HG02759 (cell line): ENCODE results near the gene TM4SF1.
"Not testable (repeated sequence)": the region's sequence is repeated elsewhere in the genome, so short reads cannot be mapped to it uniquely, and the experiment has no call there.

Experiments used
- ATAC-seq: cut with Tn5 transposase; IDR thresholded peaks from one replicate; pipeline ENCODE4 v1.9.1; 2021; ENCODE audit warnings: mild to moderate bottlenecking, moderate library complexity; ENCODE audit not compliant: unreplicated experiment

TM4SF1 gene

DNA sequence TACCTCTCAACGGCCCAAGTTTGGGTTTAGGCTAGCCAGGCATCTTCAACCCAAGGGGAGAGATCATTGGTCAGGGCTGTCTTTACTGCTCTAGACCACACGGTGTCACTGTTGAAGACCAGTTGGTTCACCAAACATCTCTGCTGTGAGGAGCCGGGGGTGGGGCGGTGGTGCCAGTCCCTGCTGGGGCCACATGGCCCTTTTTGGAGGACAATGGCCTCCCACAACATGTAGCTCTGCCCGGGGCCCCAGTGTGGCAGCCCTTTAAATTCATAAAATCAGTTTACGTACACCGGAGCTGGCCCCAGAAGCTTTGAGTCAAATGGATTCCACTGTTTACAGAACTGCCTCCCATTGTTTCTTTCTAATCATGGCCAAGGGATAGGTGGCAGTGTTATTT is 24.9 kb downstream of the TM4SF1 start:
- ATAC-seq: peak; percentile 97

DNA sequence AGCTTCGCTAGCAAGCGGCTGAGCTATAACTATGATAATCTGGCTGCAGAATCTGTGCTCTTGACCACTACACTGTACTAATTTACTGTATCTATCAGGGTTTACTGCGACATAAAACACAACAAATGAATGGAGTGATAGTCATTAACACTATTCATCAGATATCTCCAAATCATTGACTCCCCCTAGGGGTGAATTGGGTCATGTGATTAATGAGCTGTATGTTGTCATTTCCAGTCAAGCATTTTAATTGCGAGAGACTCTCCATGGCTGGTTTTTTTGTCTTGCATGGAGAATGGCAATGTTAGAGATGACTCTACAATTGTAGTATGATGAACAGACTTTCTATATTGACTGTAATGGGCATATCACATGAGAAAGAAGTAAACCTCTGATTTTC is 33.5 kb downstream of the TM4SF1 start:
- no peak for ATAC-seq

DNA sequence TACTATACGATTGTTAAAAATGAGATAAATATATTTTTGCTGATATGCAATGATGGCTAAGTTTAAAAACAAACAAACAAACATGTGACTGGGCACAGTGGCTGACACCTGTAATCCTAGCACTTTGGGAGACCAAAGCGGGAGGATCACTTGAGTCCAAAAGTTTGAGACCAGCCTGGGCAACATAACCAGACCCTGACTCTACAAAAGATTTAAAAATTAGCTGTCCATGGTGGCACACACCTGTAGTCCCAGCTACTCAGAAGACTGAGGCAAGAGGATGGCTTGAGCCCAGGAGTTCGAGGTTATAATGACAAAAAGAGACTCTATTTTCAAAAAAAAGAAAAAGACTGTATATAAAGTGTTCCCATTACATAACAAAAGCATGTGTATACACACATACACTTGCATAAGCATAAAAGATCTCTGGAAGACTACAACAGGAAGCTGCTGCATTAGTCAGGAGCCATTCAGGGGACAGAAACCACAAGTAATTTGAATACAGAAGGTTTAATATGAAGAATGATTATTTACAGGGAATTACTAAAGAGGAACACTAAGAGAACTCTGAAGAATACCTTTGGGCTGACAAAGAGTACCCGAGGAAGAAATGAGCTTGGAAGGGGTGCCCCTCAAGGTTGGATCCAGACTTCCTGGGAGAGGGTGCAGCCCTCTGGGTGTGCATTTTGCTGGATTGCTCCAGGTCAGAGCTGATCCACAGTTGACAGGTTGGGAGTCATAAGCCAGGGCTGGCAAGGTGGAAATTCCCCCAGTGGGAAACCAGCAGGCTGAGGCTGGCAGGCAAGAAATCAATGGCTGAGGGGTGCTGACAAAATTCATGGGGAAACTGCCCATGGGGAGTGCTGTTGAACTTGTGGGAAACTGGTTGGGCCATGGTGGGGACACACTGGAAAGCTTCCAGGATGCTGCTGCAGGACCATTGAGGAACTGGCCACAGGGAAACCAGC is 34.8 kb downstream of the TM4SF1 start:
- no peak for ATAC-seq

DNA sequence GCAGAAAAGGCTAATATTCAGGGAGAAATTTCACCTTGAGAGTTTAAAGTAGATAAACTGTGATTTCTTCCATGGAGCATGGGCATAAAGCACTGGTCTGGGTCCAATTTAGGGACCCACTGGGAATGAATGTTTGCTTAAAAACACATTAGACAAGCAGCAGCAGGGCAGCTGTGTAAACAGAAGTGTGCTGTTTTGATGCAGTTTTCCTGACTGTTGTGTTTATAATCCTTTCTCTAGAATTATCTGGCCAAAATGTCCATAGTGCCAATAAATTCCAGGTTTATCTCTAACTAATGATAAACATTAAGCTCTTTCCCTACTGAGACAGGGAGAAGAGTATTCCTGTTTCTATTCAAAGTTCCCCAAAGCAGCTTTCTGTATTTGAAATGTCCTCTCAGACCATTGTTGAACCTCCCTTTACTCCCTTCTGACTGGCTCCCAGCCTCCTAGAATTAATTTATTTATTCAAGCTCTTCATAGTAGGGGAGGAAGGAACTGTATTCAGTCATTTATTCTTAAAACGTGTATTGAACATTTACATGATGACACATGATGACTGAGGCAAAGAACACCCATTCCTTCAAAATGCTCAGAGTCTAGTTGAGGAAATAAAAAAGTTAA is 37.0 kb downstream of the TM4SF1 start:
- no peak for ATAC-seq

DNA sequence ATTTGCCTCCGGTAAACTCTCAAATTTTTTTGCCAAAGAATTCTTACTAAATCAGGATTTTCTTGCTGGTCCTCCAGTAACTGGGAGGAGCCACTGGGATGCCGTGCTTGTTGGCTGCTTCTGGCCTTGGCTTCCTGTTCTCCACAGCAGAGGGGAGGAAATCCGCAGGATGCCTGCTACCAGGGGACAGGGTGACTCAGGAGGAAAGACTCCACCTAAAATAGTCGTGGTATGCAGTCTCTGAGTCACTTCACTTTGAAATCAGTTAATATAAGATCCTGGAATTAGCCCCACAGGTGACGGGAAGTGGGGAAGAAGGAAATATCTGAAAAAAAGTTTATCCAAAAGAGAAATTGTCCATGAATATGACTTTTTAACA is 37.5 kb downstream of the TM4SF1 start:
- no peak for ATAC-seq

DNA sequence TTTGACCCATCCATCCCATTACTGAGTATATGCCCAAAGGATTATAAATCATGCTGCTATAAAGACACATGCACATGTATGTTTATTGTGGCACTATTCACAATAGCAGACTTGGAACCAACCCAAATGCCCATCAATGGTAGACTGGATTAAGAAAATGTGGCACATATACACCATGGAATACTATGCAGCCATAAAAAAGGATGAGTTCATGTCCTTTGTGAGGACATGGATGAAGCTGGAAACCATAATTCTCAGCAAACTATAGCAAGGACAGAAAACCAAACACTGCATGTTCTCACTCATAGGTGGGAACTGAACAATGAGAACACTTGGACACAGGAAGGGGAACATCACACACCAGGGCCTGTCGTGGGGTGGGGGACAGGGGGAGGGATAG is 40.0 kb downstream of the TM4SF1 start:
- ATAC-seq: not testable (repeated sequence)

DNA sequence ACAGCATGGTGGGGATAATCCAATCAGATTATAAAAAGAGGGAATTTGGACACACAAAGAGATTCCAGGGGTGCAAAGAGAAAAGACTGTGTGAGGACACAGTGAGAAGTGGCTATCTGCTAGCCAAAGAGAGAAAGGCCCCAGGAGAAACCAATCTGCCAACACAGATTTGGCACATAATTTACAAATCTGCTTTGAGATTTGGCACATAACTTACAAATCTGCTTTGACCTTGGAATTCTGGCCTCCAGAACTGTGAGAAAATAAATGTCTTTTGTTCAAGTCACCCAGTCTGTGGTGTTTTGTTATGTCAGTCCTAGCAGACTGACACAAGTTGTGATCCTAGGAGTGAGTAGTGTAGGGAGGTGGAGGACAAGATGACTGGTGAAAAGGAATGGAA is 40.5 kb downstream of the TM4SF1 start:
- no peak for ATAC-seq

DNA sequence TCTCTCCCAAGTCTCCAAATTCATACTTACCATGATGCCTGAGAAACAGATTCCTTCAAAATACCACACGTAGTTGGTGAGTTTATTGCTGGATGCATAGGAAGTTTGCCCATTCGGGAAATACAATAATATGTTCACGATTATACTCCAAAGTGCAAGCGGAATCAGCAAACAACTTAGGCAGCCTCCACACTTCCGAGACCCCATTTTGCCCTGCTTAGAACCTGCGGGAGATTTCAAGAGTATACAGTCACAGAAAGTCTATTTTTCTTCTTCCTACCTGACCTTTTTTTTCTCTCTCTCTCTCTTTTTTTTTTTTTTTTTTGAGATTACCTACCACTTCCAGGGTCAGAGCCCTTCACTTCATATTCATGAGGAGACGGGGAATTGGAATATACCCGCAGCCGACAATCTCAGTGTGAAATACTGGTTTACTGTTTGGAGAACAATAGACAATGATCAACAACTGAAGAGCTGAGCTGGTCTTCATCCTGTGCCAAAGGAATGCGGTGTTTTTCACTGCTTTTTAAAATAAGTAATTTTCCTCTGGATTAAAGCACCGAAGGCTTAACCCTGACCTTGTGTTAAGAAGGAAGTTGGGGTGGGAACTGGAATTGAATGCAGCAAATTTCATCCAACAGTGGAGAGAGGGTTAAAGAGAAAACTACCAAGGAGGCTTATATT is 44.1 kb downstream of the TM4SF1 start, which contains the start of gene TM4SF18:
Gene TM4SF18, minus strand, starts transcription at position 461 of the 684 bp plus-strand sequence. Its CDS starts 254 bp downstream, at position 207.
- no peak for ATAC-seq

DNA sequence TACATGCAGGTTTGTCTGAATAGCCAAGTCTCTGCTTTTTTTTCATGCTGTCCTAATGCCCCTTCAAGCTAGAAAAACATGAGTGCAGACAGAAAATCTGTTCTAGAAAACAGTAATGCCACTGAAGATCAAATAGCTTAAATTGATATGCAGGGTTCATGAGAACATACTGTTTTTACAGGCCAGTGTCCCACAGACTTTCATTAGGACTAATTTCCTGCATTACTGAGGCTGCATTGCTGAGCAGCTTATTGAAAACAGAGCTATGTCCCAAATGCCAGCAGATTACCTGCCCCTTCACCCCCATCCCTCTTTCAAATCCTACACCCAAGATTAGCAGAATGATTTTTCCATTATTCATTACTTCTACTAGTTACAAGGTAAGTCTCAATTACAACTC is 44.7 kb downstream of the TM4SF1 start:
- ATAC-seq: no peak

DNA sequence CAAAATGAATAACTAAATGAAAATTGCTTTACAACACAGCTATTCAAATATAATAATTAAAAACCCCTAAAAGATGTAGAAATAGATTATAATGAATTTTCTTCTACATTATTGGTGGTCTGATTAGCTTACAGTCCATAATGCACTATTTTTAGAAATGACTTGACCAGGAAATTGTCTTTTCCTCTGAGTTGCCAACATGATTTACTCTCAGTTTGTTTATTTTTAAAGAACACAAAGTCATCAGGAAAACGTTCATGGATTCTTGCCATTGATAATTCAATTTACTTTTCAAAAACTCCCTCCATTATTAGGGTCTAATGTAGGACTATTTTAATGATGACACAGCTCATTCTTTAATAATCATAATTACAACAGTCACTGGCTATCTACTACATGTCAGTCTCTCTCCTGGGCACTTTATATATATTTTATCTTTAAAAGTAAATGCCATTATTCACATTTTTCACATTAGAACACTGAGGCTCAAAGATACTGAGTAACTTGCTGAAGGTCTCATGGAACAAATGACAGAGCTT is 45.2 kb downstream of the TM4SF1 start:
- ATAC-seq: no peak

DNA sequence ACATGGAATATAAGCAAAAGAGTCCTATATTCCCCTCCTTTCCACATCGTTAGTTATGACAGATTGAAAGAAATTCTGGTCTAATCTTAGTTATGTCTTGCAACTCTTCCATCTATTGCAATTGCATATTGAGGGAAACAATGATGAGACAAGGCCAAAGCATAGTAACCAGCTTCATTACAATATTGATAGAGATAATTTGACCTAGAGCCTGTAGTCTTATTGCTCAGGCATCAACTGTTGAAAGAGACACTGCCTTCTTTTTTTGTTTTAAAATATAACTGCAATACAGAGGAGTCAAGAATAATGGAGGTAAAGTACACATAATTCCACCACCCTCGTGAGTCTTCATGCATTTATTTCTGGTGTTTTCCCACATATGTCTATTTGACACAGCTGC is 46.1 kb downstream of the TM4SF1 start:
- ATAC-seq: no peak

DNA sequence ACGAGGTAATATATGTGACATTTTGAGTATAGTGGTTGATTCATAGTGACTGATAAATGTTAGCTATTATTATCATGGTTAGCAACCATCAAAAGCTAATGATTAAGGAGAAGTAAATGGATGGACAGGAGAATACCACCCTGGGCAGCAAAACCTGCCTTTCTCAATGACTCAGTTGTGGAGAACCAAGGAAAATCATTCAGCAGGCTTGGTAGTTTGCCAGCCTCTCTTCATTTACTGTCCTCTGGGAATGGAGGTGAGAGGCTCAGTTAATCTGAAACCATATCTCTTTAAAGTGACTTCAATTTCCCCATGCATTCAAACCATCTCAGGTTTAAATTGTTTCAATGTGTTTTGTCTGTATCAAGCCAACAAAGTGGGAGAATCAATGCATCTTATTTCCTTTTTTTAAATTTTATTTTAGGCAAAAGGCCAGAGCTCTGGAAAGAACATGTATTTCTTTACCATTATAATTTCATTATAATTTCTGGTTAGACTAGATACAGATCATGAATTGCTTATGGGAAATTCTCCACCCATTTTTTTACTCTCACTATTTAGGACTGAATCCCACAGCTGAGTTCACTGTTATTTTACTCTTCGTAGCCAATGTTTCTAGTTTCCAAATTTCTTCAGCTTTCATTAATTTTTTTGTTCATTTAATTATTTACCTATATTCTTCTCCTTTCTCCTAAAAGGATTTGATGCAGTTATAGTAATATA is 46.7 kb downstream of the TM4SF1 start:
- ATAC-seq: no peak

DNA sequence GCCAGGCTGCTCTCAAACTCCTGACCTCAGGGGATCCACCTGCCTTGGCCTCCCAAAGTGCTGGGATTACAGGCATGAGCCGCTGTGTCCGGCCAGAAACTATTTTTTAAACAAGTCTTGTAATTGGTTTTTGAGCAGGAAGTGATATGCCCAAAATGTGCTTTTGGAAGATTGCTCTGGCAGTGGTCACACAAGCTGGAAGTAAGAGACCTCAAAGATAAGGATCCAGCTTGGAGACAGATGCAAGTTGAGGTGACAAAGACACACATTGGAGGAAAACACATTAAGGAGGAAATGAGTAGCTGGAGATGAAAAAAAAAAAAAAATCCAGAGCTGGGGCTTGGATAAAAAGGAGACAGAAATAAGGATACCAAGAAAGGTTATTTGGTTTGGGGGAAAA is 50.3 kb downstream of the TM4SF1 start:
- no peak for ATAC-seq

DNA sequence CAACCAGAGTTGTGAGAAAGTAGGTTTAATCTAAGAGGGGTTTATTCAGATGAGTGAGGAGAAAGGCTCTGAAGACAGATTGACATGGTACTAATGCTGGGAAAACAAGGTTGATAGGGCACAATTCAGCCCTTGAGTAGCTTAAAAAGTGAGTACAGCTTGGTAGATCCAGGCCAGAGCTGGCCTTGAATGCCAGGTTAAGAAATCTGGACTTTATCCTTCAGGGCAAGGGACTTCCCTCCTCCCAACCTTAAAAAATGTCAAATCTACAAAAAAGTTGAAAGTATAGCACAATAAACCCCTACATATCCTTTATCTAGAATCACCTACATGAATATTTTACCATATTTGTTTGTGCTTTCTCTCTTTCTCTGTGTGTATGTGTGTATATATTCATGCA is 51.9 kb downstream of the TM4SF1 start:
- no peak for ATAC-seq

DNA sequence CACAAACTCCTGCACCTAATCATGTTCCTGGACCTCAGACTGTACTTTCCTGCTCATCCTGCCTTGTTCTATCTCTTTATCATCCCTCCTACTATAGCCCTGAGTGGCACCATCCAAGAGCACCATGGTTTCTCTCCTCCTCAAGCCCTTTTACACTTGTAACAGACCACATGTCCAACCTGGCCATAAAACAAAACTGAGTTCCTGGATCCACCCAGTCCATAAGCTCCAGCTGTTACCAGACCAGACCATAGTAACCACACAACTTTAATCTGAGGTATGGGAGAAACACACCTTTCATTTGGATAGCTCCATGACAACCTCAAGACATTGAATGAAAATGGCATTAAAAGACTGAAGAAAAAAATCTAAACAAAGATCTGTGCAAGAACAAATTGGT is 53.1 kb downstream of the TM4SF1 start:
- ATAC-seq: no peak

DNA sequence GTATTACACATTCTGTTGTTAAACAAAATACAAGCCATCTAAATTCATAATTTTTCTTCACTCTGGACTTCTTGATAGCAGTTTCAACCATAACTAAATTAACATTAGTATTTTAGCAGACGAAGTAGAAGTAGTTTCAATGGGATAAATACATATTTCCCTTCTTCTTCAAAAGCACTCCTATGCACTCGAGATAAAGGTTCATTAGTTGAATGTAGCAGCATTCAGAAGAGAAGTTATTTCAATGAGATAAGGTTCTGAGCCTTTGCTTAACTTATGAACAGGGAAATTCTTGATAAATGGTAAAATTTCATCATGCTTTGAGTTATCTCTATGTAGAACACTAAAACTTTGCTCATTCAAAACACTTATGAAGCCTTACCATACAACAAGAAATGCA is 55.8 kb downstream of the TM4SF1 start:
- no peak for ATAC-seq

DNA sequence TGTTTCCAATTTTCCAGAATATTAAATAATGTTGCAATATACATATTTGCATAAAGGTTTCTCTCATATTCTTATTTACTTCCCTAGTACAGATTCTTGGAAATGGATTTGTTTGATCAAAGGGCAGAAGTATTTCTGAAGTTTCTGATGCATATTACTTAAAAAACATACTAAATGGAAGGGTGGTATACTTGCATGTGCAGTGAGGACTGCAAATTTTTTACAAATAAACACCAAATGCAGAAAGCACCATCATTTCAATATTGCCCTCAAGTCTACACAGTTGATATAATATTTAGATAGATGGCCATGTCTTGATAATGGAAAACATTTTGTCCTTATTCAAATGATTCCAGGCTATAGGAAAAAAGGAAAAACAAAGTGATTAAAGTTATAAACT is 56.3 kb downstream of the TM4SF1 start:
- no peak for ATAC-seq

DNA sequence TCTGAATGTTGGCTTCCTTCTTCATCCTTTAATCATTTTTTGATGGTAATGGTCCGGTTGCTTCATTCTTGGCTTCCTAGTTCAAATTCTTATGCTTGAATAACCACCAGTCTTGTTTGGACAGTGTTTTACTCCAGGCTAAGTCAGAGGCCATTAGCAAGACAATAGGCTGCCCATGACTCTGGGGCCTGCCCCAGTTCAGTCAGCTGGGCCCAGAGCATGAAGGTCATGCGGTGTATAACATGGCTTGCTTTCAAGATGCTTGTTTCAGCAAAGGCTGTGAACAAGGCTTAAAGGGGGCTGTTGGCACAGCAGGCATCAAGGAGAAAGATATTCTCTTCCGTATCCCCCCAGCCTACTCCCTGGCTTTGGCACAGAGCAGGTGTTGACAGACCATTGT is 57.7 kb downstream of the TM4SF1 start:
- ATAC-seq: no peak
